HFF-Myc (cell line): ENCODE results near the gene PRKG2.

Experiments used
- DNase-seq: peaks from one replicate; pipeline ENCODE4 v3.0.0-alpha.2; 2011; ENCODE audit warnings: low read depth; ENCODE audit errors: extremely low read depth
- H3K4me3 ChIP-seq: replicated peaks from 2 replicates; pipeline ENCODE4 v1.5.1; 2011; ENCODE audit warnings: low read depth, mild to moderate bottlenecking, control low read depth, low read length
- CTCF ChIP-seq: IDR thresholded peaks from 2 replicates; pipeline ENCODE4 v1.5.1; 2012; ENCODE audit warnings: mild to moderate bottlenecking, low read depth, low read length, control low read depth; ENCODE audit errors: missing control alignments

The PRKG2 gene

GRCh38 chr4:81084029-81084428 is 131.0 kb downstream of the PRKG2 start:
- peak; percentile 6 for DNase-seq
- TF ChIP-seq CTCF: peak; percentile 25
- no peak overlapping the region for H3K4me3 ChIP-seq

DNA sequence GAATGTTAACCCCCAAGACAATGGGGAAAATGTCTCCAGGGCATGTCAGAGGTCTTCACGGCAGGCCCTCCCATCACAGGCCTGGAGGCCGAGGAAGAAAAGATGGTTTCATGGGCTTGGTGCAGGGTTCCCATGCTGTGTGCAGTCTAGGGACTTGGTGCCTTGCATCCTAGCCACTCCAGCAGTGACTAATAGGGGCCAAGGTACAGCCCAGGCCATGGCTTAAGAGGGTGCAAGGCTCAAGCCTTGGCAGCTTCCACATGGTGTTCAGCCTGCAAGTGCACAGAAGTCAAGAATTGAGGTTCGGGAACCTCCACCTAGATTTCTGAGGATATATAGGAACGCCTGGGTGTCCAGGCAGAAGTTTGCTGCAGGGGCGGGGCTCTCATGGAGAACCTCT is 133.9 kb downstream of the PRKG2 start:
- no peak for TF ChIP-seq CTCF
- no peak for DNase-seq
- H3K4me3 ChIP-seq: no peak overlapping the region

DNA sequence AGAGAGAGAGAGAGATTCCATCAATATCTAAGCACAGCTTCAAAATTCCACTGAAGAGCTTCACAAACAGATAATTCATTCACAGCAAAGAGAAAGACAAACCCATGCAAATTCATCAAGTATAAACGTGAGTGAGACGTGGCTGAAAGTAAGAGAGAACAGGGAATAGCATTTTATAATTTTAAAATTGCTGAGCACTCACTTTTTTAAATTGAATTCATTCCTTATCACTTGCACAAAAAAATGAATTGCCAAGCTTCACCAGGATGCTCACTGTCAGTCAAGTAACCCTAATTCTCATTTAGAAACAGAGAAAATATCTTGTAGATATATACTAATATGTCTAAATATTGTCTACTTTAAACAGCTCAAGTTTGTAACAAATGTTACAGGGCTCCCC is 144.0 kb downstream of the PRKG2 start:
- no peak for TF ChIP-seq CTCF
- no peak for DNase-seq
- no peak overlapping the region for H3K4me3 ChIP-seq

DNA sequence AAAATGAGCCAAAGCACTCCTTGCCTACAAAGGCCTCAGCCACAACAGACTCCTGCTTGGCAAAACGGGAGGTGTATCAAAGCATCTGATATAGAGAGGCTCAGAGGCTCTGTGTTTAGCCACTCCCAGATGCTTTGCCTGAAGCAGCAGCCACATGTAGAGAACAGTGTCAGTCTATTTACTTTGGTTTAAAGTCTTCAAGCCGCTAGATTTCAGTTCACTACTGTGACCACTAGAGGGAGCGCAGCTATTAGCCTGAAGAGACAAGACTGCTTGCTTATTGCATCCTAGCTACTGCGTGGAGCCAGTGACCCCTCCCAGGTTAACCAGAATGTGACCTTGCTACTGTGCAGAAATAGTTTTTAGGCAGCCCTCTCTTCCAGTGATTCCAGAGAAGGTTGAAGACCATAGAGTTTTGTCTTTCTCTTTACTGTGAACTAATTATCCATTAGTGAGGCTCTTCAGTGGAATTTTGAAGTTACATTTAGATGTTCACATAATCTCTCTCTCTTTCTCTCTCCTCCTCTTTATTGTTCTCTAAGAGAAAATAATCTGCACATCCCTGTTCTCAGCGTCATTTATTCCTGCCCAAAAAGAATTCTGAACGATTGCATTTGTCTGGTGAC is 145.2 kb downstream of the PRKG2 start:
- H3K4me3 ChIP-seq: no peak overlapping the region
- peak; percentile 92 for TF ChIP-seq CTCF
- DNase-seq: peak; percentile 80

- no peak for TF ChIP-seq CTCF
- H3K4me3 ChIP-seq: no peak overlapping the region
- DNase-seq: no peak
Measured at GRCh38 chr4:81065446-81065845, 149.6 kb downstream of the PRKG2 start.

DNA sequence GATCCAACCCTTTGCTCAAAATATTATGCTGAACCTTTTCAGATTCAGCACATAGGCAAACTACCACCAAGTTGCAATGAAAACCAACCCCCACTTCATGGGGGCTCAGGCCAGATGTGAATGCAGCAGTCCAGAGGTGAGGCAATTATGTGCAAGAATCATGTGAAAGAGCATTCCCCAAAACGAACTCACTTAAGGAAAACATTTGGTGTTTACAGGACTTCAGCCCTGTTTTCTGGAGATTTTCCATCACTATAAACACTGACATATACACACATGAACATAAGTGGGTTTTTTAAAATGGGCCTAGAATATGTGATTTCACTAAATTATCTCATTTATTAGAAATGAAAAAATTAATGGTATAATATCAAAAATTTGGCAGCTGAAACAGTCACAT is 153.0 kb downstream of the PRKG2 start:
- H3K4me3 ChIP-seq: no peak overlapping the region
- TF ChIP-seq CTCF: no peak
- no peak for DNase-seq

GRCh38 chr4:81061344-81061730 is 153.7 kb downstream of the PRKG2 start:
- no peak for DNase-seq
- no peak overlapping the region for H3K4me3 ChIP-seq
- TF ChIP-seq CTCF: no peak
